Prostate gland (tissue), 2 donors: Measurements from ENCODE around the gene BUD31. TPM values are rescaled to one million over a fixed set of nuclear protein-coding genes. Genes with fewer than 3 reads are reported as not detected.
A peak's percentile ranks its signal among the peaks of the same experiment; 100 is the strongest.

Experiments used
- DNase-seq: peaks from one replicate; pipeline ENCODE4 v3.0.0-alpha.2; 2019; ENCODE audit warnings: low spot score
- H3K27ac ChIP-seq, 2 donors: fragments of 200-600 bp; sonication (generic); 2 replicates each; pipeline ENCODE4 v1.5.1; 2017 to 2019
- H3K27me3 ChIP-seq: fragments of 200-600 bp; sonication (generic); replicated peaks from 2 replicates; pipeline ENCODE4 v1.5.1; 2019; ENCODE audit not compliant: insufficient read depth
- H3K36me3 ChIP-seq, 2 donors: fragments of 200-600 bp; sonication (generic); 1 replicate in 1 of 2; 2 replicates in 1 of 2; pipeline versions ENCODE4 v1.5.1 to v1.8.1; 2017 to 2019
- H3K4me1 ChIP-seq: fragments of 200-600 bp; sonication (generic); replicated peaks from 2 replicates; pipeline ENCODE4 v1.5.1; 2019
- H3K4me3 ChIP-seq, 2 donors: fragments of 200-600 bp; sonication (generic); 2 replicates each; pipeline ENCODE4 v1.5.1; 2017 to 2019
- H3K9me3 ChIP-seq: fragments of 200-600 bp; sonication (generic); 2 replicates; pipeline ENCODE4 v1.5.1; 2017
- POLR2A ChIP-seq: fragments of 450-650 bp; IDR thresholded peaks from one replicate; pipeline ENCODE4 v1.6.1; 2016; ENCODE audit warnings: antibody characterized with exemption, mild to moderate bottlenecking
- POLR2AphosphoS5 ChIP-seq: sonication (generic); formaldehyde crosslinking; IDR thresholded peaks from one replicate; pipeline ENCODE4 v1.6.1; 2017; ENCODE audit warnings: antibody characterized with exemption
- WGBS: methylation state at CpG from one replicate; pipeline ENCODE4 v1.1.5; 2018; 5-methylcytosine and 5-hydroxymethylcytosine counted together
- intact Hi-C: fragments of 100-400 bp; cut with DNase I; formaldehyde crosslinking; loops from one replicate; pipeline ENCODE4 v1.14.2; 2022
- total RNA-seq, 2 donors: library from RNA; depleted of rRNA; stranded (reverse); fragments of >200 nt; gene quantifications; one replicate each; pipeline ENCODE4 v1.1.0, GENCODE V29; 2016
- TF ChIP-seq, protein P1 (sequence below), 4 experiments: fragments of 200-600 bp in 2 of 4; fragments of 450-650 bp in 2 of 4; sonication (generic) in 2 of 4; IDR thresholded peaks; 1 replicate in 3 of 4; 2 replicates in 1 of 4; pipeline ENCODE4 v1.5.1; 2016 to 2019; ENCODE audit warnings: antibody characterized with exemption in 4 of 4, mild to moderate bottlenecking in 2 of 4, moderate library complexity in 2 of 4

BUD31 gene
- total RNA-seq, 2 donors from 2014 or later, result 73.8 to 78.3 TPM

DNA sequence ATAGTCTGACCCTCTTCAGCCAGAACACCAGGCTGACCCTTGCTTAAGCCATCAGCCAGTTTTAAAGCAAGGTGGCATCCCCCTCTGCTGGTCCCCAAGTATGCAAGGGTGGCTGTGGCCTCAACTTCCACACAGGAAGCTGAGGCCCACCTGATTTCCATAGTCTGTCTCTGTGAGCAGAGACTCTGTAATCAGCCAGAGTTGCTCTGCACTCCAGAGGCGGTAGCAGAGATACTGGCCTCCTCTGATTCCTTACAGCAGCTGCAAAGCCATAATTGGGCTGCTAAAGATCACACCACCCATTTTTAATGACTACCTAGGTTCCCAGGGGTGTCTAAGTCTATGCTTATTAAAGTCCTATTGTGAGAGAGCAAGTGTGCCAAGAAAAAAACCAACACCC, 2.2 kb upstream of the BUD31 start:
- peaks cover 11% of the 10 kb centered on the region for H3K4me1 ChIP-seq
- no peaks in the 10 kb centered on the region for H3K27me3 ChIP-seq
- TF ChIP-seq, protein P1, sequence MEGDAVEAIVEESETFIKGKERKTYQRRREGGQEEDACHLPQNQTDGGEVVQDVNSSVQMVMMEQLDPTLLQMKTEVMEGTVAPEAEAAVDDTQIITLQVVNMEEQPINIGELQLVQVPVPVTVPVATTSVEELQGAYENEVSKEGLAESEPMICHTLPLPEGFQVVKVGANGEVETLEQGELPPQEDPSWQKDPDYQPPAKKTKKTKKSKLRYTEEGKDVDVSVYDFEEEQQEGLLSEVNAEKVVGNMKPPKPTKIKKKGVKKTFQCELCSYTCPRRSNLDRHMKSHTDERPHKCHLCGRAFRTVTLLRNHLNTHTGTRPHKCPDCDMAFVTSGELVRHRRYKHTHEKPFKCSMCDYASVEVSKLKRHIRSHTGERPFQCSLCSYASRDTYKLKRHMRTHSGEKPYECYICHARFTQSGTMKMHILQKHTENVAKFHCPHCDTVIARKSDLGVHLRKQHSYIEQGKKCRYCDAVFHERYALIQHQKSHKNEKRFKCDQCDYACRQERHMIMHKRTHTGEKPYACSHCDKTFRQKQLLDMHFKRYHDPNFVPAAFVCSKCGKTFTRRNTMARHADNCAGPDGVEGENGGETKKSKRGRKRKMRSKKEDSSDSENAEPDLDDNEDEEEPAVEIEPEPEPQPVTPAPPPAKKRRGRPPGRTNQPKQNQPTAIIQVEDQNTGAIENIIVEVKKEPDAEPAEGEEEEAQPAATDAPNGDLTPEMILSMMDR (IDR thresholded peaks at IDR 0.05), result no peak
- TF ChIP-seq POLR2A, result no peak
- no peak for TF ChIP-seq POLR2AphosphoS5
- peaks cover 0 to 5% of the 10 kb centered on the region in 2 donors for H3K36me3 ChIP-seq
- no peak overlapping the region for H3K27ac ChIP-seq
- WGBS, result 79% methylated on average over 1 of the region's 1 CpG
- intact Hi-C loops, result loop anchor here (5.0 to 10.0 kb wide), 2 partner anchors 34 to 262 kb away; partner anchors contain the start of genes ARPC1B and SMURF1
- DNase-seq, result no peak
- H3K4me3 ChIP-seq, result no peak overlapping the region
- no peaks in the 10 kb centered on the region for H3K9me3 ChIP-seq

DNA sequence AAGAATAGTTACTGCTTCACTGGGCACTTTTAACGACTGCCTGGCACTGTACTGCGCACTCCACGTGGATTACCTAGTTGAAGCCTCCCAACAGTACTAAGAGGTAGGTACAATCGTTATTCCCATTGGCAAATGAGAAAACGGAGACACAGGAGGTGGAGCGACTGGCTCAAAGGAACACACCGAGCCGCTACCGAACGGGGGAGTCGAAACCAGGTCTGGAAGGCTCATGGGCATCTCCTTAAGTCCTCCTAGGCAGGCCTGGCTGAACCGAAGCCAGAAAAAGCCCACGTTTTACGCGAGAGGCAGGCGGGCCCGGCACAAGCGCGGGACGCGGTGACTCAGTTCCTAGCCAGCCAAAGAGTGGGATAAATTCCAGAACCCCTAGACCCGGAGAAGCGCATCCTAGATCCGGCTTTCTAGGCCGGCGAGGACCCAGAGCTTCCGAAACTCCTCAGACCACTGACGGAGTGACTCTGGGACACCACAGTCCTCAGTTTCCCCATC, 844 bp upstream of the BUD31 start:
- Histone ChIP-seq H3K36me3 (peaks cover 4 to 14% of the 10 kb centered on the region in 2 donors), H3K9me3 (no peaks in the 10 kb centered on the region), H3K27ac (peak overlapping the region; percentile 93 to 98), H3K27me3 (no peaks in the 10 kb centered on the region), H3K4me1 (peaks cover 11% of the 10 kb centered on the region), H3K4me3 (peak overlapping the region; percentile 85 to 87)
- TF ChIP-seq POLR2AphosphoS5, result no peak
- TF ChIP-seq POLR2A, result no peak
- TF ChIP-seq, protein P1 (IDR thresholded peaks at IDR 0.05), result no peak
- no peak for DNase-seq
- WGBS, result under 1% methylated on average over 28 of the region's 28 CpGs
- intact Hi-C loops, result loop anchor here (5.0 to 10.0 kb wide), 2 partner anchors 36 to 263 kb away; partner anchors contain the start of genes ARPC1B and SMURF1

DNA sequence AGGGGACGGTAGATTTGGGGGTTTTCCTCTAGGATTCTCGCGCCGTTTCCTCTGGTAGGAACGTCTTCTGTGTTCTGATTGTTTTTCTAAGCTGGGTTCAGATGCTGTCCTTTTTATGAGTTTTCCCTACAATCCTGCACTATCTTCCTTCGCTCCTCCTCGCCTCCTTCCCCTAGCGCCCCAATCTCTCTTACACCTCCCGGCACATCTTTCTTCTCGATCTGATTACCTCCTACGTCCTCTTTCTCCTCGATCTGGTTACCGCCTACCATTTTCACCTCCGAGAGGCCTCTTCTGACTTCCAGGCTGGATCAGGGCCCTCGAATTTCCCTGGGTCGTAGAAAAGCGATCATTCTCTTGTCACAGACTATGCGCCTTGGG, 413 bp downstream of the BUD31 start:
- WGBS, result under 1% methylated on average over 18 of the region's 18 CpGs
- Histone ChIP-seq H3K27me3 (no peaks in the 10 kb centered on the region), H3K36me3 (peaks cover 4 to 25% of the 10 kb centered on the region in 2 donors), H3K4me1 (peaks cover 11% of the 10 kb centered on the region), H3K27ac (peak overlapping the region; percentile 93 to 98), H3K9me3 (no peaks in the 10 kb centered on the region), H3K4me3 (peak overlapping the region; percentile 85 to 87)
- intact Hi-C loops, result loop anchor here (5.0 to 10.0 kb wide), 2 partner anchors 37 to 264 kb away; partner anchors contain the start of genes ARPC1B and SMURF1
- no peak for TF ChIP-seq POLR2AphosphoS5
- no peak for TF ChIP-seq POLR2A
- TF ChIP-seq, protein P1 (IDR thresholded peaks at IDR 0.05), result no peak
- no peak for DNase-seq

DNA sequence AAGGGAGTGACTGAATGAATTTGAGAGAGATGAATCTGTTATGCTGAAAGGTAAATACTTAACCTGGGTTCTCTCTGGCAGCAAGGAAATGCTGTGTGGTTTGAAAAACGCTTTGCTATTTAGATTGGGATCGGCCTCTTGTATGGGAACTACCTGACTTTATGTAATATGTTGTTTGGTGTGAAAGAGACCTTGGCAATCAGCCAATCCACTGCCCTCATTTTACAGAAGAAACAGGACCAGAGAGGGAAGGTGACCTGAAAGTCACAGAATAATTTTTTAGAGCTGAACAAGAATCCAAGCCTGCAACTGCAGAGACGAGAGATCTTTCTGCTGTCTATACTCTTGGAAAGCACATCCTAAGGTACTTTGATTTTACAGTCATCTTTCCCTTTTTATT, 1.0 kb downstream of the BUD31 start:
- peaks cover 11% of the 10 kb centered on the region for H3K4me1 ChIP-seq
- no peaks in the 10 kb centered on the region for H3K9me3 ChIP-seq
- no peaks in the 10 kb centered on the region for H3K27me3 ChIP-seq
- H3K4me3 ChIP-seq, result peak overlapping the region; percentile 85 to 87
- TF ChIP-seq, protein P1 (IDR thresholded peaks at IDR 0.05), result no peak
- no peak for TF ChIP-seq POLR2A
- TF ChIP-seq POLR2AphosphoS5, result no peak
- H3K27ac ChIP-seq, result peak overlapping the region in 1 of 2 donors; percentile 98
- peaks cover 4 to 30% of the 10 kb centered on the region in 2 donors for H3K36me3 ChIP-seq
- WGBS, result 23% methylated on average over 3 of the region's 3 CpGs
- intact Hi-C loops, result loop anchor here (5.0 to 10.0 kb wide), 2 partner anchors 38 to 265 kb away; partner anchors contain the start of genes ARPC1B and SMURF1
- no peak for DNase-seq

DNA sequence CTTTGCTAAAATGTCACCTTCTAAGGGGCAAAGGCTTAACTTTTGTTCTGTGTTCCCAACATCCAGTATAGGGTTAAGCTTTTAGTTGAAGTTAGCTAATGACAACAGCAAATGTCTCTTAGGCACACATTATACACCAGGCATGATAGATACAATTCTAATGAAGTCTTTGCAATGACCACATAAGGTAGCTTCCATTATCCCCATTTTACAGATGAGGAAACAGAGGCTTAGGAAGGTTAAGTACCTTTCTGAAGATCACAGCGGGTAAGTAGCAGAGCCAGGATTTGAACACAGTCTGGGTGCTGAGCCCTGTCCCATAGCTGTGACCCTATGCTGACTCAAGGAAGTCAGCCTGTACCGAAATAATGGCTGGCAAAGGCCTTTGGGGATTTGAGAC, 1.9 kb downstream of the BUD31 start:
- DNase-seq, result no peak
- Histone ChIP-seq H3K27ac (no peak overlapping the region), H3K4me1 (peaks cover 11% of the 10 kb centered on the region), H3K4me3 (no peak overlapping the region), H3K36me3 (peaks cover 4 to 30% of the 10 kb centered on the region in 2 donors), H3K9me3 (no peaks in the 10 kb centered on the region), H3K27me3 (no peaks in the 10 kb centered on the region)
- intact Hi-C loops, result no loop called here
- TF ChIP-seq, protein P1 (IDR thresholded peaks at IDR 0.05), result no peak
- TF ChIP-seq POLR2A (no peak), POLR2AphosphoS5 (no peak)
- WGBS, result 93% methylated on average over 2 of the region's 2 CpGs
